ENCODE results near the gene MT1H. TPM values are rescaled to one million over a fixed set of nuclear protein-coding genes. Genes with fewer than 3 reads are reported as not detected.

The MT1H gene
- polyA plus RNA-seq, 3 donors, result 0.76 TPM; not detected in 2

- Mint-ChIP-seq H3K27ac (no peak overlapping the region), H3K4me1 (no peaks in the 10 kb centered on the region), H3K36me3 (no peaks in the 10 kb centered on the region), H3K4me3 (no peak overlapping the region), H3K9me3 (peaks cover 0 to 18% (median 11%) of the 10 kb centered on the region in 7 donors), H3K27me3 (ENCODE audit: low read depth in 3 of 3) (peaks cover 4 to 15% (median 7%) of the 10 kb centered on the region in 3 donors)
- no peak for DNase-seq
- peaks cover 0 to 8% of the 10 kb centered on the region in 2 donors for H3K9me3 ChIP-seq (replicated peaks in 1 of 2; ENCODE audit: control insufficient read depth in 1 of 2, insufficient read depth in 1 of 2, low read length in 2 of 2)
- intact Hi-C loops (cut with micrococcal nuclease), result no loop called here
- no peak overlapping the region for H3K27ac ChIP-seq (ENCODE audit: low read depth in 1 of 2, low read length in 2 of 2)
- no peak overlapping the region for H3K9ac ChIP-seq (ENCODE audit: insufficient read depth, low read length, poor library complexity, severe bottlenecking)
- H2AFZ ChIP-seq (ENCODE audit: insufficient read depth, low read depth, low read length, poor library complexity, severe bottlenecking), result no peak overlapping the region
- WGBS (ENCODE audit: insufficient coverage), result 74% methylated on average over 4 of the region's 4 CpGs
- no peaks in the 10 kb centered on the region for H3K36me3 ChIP-seq (replicated peaks in 1 of 2; ENCODE audit: control insufficient read depth in 1 of 2, insufficient read depth in 2 of 2, low read length in 2 of 2)
- TF ChIP-seq CTCF (IDR thresholded peaks at IDR 0.05), result no peak
- no peak overlapping the region for H3K4me3 ChIP-seq (replicated peaks in 1 of 3; ENCODE audit: low read depth in 2 of 3, low read length in 3 of 3)
- H3K27me3 ChIP-seq (ENCODE audit: control insufficient read depth in 2 of 2, insufficient read depth in 2 of 2, low read length in 2 of 2), result no peaks in the 10 kb centered on the region
- no peaks in the 10 kb centered on the region for H4K20me1 ChIP-seq (ENCODE audit: insufficient read depth, low read length)
- no peak overlapping the region for H3K4me2 ChIP-seq (replicated peaks; ENCODE audit: extremely low read depth, low read length, poor library complexity, severe bottlenecking)
- H3K79me2 ChIP-seq (ENCODE audit: insufficient read depth, low read length), result no peaks in the 10 kb centered on the region
- no peaks in the 10 kb centered on the region for H3K4me1 ChIP-seq (ENCODE audit: control insufficient read depth in 1 of 2, insufficient read depth in 2 of 2, low read length in 2 of 2)
Observed at GRCh38 chr16:56691885-56692284, 22.3 kb downstream of the MT1H start.

GRCh38 chr16:56695246-56695645 is 25.6 kb downstream of the MT1H start:
- no peak overlapping the region for H3K4me2 ChIP-seq (replicated peaks; ENCODE audit: extremely low read depth, low read length, poor library complexity, severe bottlenecking)
- WGBS (ENCODE audit: insufficient coverage), result no CpG with 5 or more reads among the region's 1 CpG
- peaks cover 0 to 10% of the 10 kb centered on the region in 2 donors for H3K9me3 ChIP-seq (replicated peaks in 1 of 2; ENCODE audit: control insufficient read depth in 1 of 2, insufficient read depth in 1 of 2, low read length in 2 of 2)
- no peak for TF ChIP-seq CTCF (IDR thresholded peaks at IDR 0.05)
- H3K4me3 ChIP-seq (replicated peaks in 1 of 3; ENCODE audit: low read depth in 2 of 3, low read length in 3 of 3), result no peak overlapping the region
- no peaks in the 10 kb centered on the region for H4K20me1 ChIP-seq (ENCODE audit: insufficient read depth, low read length)
- H3K27ac ChIP-seq (ENCODE audit: low read depth in 1 of 2, low read length in 2 of 2), result no peak overlapping the region
- no peak for DNase-seq
- Mint-ChIP-seq H3K9me3 (peaks cover 3 to 20% (median 10%) of the 10 kb centered on the region in 7 donors), H3K27me3 (ENCODE audit: low read depth in 3 of 3) (peaks cover 4 to 15% (median 7%) of the 10 kb centered on the region in 3 donors), H3K4me1 (peaks cover 3% of the 10 kb centered on the region), H3K36me3 (no peaks in the 10 kb centered on the region), H3K4me3 (no peak overlapping the region), H3K27ac (no peak overlapping the region)
- H3K27me3 ChIP-seq (ENCODE audit: control insufficient read depth in 2 of 2, insufficient read depth in 2 of 2, low read length in 2 of 2), result no peaks in the 10 kb centered on the region
- no peaks in the 10 kb centered on the region for H3K79me2 ChIP-seq (ENCODE audit: insufficient read depth, low read length)
- H3K36me3 ChIP-seq (replicated peaks in 1 of 2; ENCODE audit: control insufficient read depth in 1 of 2, insufficient read depth in 2 of 2, low read length in 2 of 2), result no peaks in the 10 kb centered on the region
- no peak overlapping the region for H3K9ac ChIP-seq (ENCODE audit: insufficient read depth, low read length, poor library complexity, severe bottlenecking)
- no peak overlapping the region for H2AFZ ChIP-seq (ENCODE audit: insufficient read depth, low read depth, low read length, poor library complexity, severe bottlenecking)
- intact Hi-C loops (cut with micrococcal nuclease), result no loop called here
- H3K4me1 ChIP-seq (ENCODE audit: control insufficient read depth in 1 of 2, insufficient read depth in 2 of 2, low read length in 2 of 2), result no peaks in the 10 kb centered on the region
